HG03378 (cell line): ENCODE results near the gene DRD2.

Experiments used
- ATAC-seq: cut with Tn5 transposase; IDR thresholded peaks from one replicate; pipeline ENCODE4 v1.9.1; 2021; ENCODE audit warnings: mild to moderate bottlenecking, moderate library complexity; ENCODE audit not compliant: unreplicated experiment

DRD2 gene

GRCh38 chr11:113377681-113378412 lies 97.4 kb downstream of the DRD2 start:
- no peak for ATAC-seq

DNA sequence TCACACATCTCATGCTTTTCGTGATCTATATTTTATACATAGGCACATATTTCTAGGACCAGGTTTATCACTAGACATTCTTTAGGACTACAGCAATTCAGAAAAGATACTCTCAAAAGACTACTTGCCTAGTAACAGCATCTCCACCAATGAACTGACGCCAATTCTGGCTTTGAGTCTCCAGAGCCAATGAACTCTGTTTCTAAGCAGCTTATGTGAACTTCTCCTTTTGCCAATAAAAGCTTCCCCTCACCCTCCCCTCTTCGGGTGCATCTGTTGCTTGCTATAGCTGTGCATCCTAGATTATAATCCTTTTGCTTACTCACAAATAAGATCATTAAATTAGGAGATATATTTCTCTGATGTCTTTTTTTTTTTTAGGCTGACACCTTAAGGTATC lies 99.0 kb downstream of the DRD2 start:
- ATAC-seq = no peak

DNA sequence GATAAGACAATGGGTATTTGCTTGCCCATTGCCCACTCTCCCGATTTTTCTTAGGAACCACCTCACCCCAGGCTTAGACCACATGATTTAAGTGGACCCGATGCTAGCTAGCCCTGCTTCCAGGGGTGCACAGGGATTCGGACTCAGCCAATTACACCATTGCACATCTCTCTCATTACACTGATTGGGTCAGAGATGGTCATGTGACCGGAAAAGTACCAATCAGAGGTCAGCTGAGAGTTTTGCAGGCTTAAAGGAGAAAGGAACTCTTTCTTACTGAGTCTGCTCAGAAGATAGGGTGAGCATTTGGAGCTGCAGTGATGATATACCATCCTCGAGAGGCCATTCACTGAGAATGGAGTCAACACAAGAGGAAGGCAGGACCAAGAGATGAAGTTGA lies 99.8 kb downstream of the DRD2 start:
- ATAC-seq = no peak

DNA sequence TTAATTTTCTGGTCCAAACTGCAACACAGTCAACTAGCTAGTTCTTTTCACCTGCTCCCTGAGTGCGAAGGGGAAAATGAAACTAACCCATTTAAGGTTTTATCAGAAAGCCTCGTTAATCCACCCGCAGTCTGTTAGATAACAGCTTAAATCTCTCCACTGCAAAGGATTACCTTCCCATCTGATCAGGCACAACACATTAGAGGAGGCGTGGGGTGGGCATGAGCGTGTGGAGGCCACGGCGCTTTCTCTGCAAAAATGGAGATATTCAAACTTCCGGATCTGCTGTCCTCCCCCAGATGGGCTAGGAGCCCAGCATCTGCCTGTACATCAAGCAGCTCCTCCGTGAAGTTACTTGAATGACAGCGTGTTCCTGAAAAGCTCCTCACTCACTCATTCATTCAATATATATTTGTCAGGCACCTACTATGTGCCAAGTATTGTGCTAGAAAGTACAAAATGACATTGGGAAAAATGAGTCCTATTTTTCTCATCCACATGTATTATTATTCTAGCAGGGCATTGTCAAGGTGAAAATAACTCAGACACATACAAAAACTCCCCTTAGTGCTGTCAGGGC lies 101.1 kb downstream of the DRD2 start:
- no peak for ATAC-seq

GRCh38 chr11:113373306-113373705 lies 101.9 kb downstream of the DRD2 start:
- no peak for ATAC-seq

- ATAC-seq = no peak
Observed at GRCh38 chr11:113372309-113372708, 102.9 kb downstream of the DRD2 start.

DNA sequence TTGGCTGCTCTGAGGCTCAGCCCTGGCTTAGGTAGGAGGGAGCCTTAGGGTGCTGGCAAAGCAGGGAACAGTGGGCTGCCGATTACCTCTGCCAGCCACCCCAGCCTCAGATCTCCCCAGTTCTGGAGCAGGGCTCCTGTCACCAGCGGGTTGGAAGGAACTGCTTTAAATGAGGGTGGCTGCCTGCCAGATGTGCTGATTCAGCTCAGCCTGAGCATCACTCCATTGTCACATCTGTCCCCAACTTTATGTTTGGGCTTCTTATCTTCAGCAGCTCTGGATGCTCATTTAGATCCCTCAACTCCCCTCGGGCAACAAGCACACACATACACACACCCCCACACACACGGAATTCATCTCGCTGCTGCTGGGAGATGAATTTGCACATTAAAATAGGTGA lies 104.6 kb downstream of the DRD2 start:
- ATAC-seq = no peak

DNA sequence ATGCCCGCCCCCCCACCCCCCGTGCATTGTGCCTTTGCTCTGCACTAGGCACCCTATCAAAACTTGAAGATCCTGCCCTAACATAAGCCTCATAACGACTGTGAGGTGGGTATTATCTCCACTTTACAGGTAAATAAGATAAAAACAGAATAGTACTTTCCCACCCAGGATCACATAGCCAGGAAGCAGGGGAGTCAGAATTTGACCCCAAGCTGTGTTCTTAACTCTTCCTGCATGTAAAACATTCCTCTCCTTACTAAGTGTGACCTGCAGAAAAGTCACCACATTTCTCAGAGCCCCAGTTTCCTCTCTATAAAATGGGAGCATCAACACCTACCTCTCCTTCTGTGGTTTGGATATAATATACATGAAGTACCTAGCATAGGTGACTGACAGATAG lies 105.8 kb downstream of the DRD2 start:
- no peak for ATAC-seq

GRCh38 chr11:113365895-113366294 lies 109.3 kb downstream of the DRD2 start:
- no peak for ATAC-seq

- ATAC-seq = no peak
Observed at GRCh38 chr11:113363996-113364641, 111.1 kb downstream of the DRD2 start.

DNA sequence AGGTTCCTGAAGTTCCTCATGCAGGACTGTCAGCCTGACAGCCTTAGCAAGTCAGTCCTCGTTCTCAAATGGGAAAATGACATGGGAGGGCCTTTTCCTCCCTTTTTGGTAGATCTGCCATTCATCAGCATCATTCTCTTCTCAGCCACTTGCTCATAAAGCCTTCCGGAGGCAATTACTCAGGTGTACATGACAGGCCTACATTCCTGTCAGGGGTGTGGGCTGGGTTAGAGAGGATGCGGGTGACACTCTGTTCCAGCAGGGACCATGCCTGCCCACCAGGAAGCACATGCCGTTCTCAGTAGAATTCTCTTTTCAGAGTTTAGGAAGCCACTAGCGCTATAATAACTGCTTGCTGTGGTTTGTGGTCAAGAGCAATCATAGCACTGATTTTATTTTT lies 111.8 kb downstream of the DRD2 start:
- no peak for ATAC-seq
